ENCODE data around the gene TENM4.
"Not testable (repeated sequence)": the region's sequence is repeated elsewhere in the genome, so short reads cannot be mapped to it uniquely, and the experiment has no call there.

Gene TENM4

GRCh38 chr11:78615724-78616123 lies 825.1 kb downstream of the TENM4 start:
- no peak for DNase-seq

GRCh38 chr11:78613378-78613813 lies 827.4 kb downstream of the TENM4 start:
- no peak for DNase-seq

GRCh38 chr11:78612721-78613377 lies 828.0 kb downstream of the TENM4 start:
- DNase-seq: no peak

GRCh38 chr11:78609321-78609720 lies 831.5 kb downstream of the TENM4 start:
- DNase-seq: not testable (repeated sequence)

GRCh38 chr11:78607696-78608095 lies 833.1 kb downstream of the TENM4 start:
- no peak for DNase-seq

DNA sequence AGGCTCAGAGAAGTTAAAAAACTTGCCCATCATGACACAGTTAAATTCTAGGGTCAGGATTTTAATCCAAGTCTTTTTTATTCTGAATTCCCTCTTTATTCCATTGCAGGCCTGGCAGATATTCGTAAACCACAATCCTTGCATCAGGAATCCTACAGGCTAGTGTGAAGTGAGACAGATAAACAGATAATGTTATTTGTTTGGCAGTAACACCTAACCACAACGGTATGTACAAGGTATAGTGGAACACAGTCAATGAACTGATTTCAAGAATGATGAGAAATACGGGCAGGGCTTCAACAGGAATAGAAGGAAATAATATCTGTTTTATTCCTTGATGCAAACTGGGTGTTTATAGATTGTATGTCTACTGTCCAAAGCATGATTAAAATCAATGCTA lies 834.2 kb downstream of the TENM4 start:
- DNase-seq: no peak

DNA sequence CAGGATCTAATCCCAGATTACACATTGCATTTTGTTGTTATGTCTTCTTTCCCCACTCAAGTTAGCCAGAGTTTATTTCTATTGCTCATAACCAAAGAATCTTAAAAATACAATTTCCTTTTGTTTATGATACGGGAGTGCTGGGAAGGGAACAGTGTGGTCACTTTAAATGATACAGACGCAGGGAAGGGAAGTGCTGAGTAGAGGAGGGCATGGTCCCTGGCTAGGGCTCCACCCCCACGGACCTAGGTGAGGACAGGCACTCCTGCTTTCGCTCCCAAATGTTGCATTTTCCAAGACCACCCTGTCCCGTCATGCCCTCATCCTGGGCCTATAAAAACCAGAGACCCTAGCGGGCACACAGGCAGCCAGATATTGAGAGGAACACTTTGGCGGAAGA lies 835.5 kb downstream of the TENM4 start:
- DNase-seq: no peak

- no peak for DNase-seq
These were observed 837.0 kb downstream of the TENM4 start for GRCh38 chr11:78603792-78604191.

Data from right kidney (tissue), 1 donor.